OCI-LY7 (cell line): ENCODE data around the gene PLEKHF1. TPM values are rescaled to one million over a fixed set of nuclear protein-coding genes. Genes with fewer than 3 reads are reported as not detected.

Experiments used
- BruUV-seq: library from RNA; stranded (reverse); fragments of 400-500 nt; replicated peaks from 2 replicates; lab custom pipeline; 2021; lab: Mats Ljungman, UMichigan
- CTCF ChIA-PET: fragments of 300-600 bp; sonication (Branson Sonifier 250); formaldehyde crosslinking; loops from one replicate; lab custom pipeline; 2022; ENCODE audit warnings: antibody characterized with exemption; ENCODE audit not compliant: unreplicated experiment; lab: Charles Lee
- POLR2A ChIA-PET: fragments of 300-600 bp; sonication (Branson Sonifier 250); formaldehyde crosslinking; loops from one replicate; lab custom pipeline; 2022; ENCODE audit warnings: antibody characterized with exemption; lab: Charles Lee
- DNase-seq: peaks from one replicate; pipeline ENCODE4 v3.0.0-alpha.2; 2015; ENCODE audit warnings: low spot score
- H2AFZ ChIP-seq: fragments of 200-600 bp; sonication (generic), shearing (Covaris generic); 2 replicates; pipeline ENCODE4 v1.6.1; 2014; ENCODE audit warnings: mild to moderate bottlenecking, antibody characterized with exemption, low read length, moderate library complexity
- H3K27ac ChIP-seq: fragments of 200-600 bp; sonication (generic); 2 replicates; pipeline ENCODE4 v1.5.1; 2014; ENCODE audit warnings: mixed run types, low read depth, mild to moderate bottlenecking, moderate library complexity, low read length, inconsistent platforms; ENCODE audit not compliant: poor library complexity, severe bottlenecking
- H3K36me3 ChIP-seq: fragments of 200-600 bp; sonication (generic); 2 replicates; pipeline ENCODE4 v1.6.1; 2014; ENCODE audit warnings: mild to moderate bottlenecking, antibody characterized with exemption, low read length, moderate library complexity, mixed read lengths; ENCODE audit not compliant: insufficient read depth
- H3K4me1 ChIP-seq: fragments of 200-600 bp; sonication (generic); 2 replicates; pipeline ENCODE4 v1.5.1; 2014; ENCODE audit warnings: mild to moderate bottlenecking, low read length; ENCODE audit not compliant: insufficient read depth, poor library complexity, severe bottlenecking
- H3K4me2 ChIP-seq: fragments of 200-600 bp; sonication (generic); 2 replicates; pipeline ENCODE4 v1.6.1; 2014; ENCODE audit warnings: mild to moderate bottlenecking, low read length
- H3K4me3 ChIP-seq: fragments of 200-600 bp; sonication (generic); 2 replicates; pipeline ENCODE4 v1.5.1; 2014; ENCODE audit warnings: mild to moderate bottlenecking, low read depth, low read length; ENCODE audit not compliant: poor library complexity, severe bottlenecking
- H3K79me2 ChIP-seq: fragments of 200-600 bp; sonication (generic); 2 replicates; pipeline ENCODE4 v1.6.1; 2016; ENCODE audit warnings: low read depth, mild to moderate bottlenecking, low read length, moderate library complexity, mixed read lengths; ENCODE audit not compliant: insufficient read depth
- H3K9me2 ChIP-seq: fragments of 200-600 bp; sonication (generic); 2 replicates; pipeline ENCODE4 v1.6.1; 2016; ENCODE audit warnings: mild to moderate bottlenecking, low read length, mixed read lengths; ENCODE audit not compliant: insufficient read depth
- H3K9me3 ChIP-seq: fragments of 200-600 bp; sonication (generic); 2 replicates; pipeline ENCODE4 v1.6.1; 2014; ENCODE audit warnings: mild to moderate bottlenecking, mixed run types, low read length, mixed read lengths
- H4K20me1 ChIP-seq: fragments of 200-600 bp; sonication (generic); 2 replicates; pipeline ENCODE4 v1.6.1; 2014; ENCODE audit warnings: mild to moderate bottlenecking, antibody characterized with exemption, low read length, moderate library complexity, mixed read lengths; ENCODE audit not compliant: insufficient read depth
- EZH2phosphoT487 ChIP-seq: fragments of 200-600 bp; sonication (generic); IDR thresholded peaks from 2 replicates; pipeline ENCODE4 v1.6.1; 2018; ENCODE audit warnings: low read depth, borderline replicate concordance, mild to moderate bottlenecking, mixed run types, antibody characterized with exemption, low read length, moderate library complexity, mixed read lengths
- intact Hi-C: fragments of 100-400 bp; cut with micrococcal nuclease; formaldehyde crosslinking; loops from one replicate; pipeline ENCODE4 v1.10.0; 2022; ENCODE audit not compliant: unreplicated experiment
- total RNA-seq, 2 experiments: library from RNA; depleted of rRNA in 1 of 2; stranded (reverse); fragments of >200 nt in 1 of 2; shearing (Covaris generic) in 1 of 2; gene quantifications; 2 replicates each; pipeline ENCODE4 v1.2.3, GENCODE V29; 2014 to 2022
- TF ChIP-seq, protein P1 (sequence below): fragments of 200-600 bp; sonication (generic); conservative IDR thresholded peaks from 2 replicates; pipeline ENCODE4 v1.5.1; 2014; ENCODE audit warnings: mild to moderate bottlenecking, antibody characterized with exemption, low read length, moderate library complexity, mixed read lengths

PLEKHF1 gene
- total RNA-seq, 2 experiments from 2014 or later: 5.0 to 7.0 TPM

DNA sequence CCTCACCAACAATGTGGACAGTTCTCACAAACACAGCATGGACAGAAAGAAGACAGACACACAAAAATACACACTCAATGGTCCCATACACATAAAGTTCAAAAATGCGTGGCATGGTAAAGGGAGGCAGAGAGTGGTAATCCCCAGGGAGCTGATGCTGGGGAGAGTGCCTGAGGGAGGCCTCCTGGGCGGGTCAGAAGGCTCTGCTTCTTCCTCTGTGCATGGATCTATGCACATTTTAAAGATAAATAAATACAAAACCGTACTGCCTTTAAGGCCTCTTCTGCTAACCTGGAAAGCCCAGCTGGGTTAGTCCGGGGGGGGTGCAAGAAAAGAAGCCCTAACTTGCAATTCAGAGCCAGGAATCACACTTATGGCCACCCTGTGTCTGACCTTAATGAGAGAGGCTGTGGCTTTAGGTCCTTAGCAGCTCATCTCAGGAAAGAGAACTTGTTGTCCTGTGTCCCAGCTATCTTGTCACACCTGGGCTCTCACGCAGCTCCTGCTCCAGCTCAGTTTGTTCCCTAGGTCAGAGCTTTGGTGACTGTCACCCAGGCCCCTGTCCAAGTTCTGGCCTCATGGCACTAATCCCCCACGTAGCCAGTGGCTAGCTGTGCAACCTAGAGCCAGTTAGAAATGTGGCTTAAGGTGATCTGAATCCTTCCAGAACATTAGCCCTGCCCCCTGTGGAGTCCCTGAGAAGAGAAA, 30.7 kb upstream of the PLEKHF1 start:
- H3K4me1 ChIP-seq: peaks cover 8% of the 10 kb centered on the region
- TF ChIP-seq, protein P1, sequence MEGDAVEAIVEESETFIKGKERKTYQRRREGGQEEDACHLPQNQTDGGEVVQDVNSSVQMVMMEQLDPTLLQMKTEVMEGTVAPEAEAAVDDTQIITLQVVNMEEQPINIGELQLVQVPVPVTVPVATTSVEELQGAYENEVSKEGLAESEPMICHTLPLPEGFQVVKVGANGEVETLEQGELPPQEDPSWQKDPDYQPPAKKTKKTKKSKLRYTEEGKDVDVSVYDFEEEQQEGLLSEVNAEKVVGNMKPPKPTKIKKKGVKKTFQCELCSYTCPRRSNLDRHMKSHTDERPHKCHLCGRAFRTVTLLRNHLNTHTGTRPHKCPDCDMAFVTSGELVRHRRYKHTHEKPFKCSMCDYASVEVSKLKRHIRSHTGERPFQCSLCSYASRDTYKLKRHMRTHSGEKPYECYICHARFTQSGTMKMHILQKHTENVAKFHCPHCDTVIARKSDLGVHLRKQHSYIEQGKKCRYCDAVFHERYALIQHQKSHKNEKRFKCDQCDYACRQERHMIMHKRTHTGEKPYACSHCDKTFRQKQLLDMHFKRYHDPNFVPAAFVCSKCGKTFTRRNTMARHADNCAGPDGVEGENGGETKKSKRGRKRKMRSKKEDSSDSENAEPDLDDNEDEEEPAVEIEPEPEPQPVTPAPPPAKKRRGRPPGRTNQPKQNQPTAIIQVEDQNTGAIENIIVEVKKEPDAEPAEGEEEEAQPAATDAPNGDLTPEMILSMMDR: no peak
- no peak for TF ChIP-seq EZH2phosphoT487
- CTCF ChIA-PET: no interaction called here
- H3K9me3 ChIP-seq: 0 out of 2 replicates have a peak, but pooled peaks cover 3% of the 10 kb centered on the region
- no peak overlapping the region for H2AFZ ChIP-seq
- H3K27ac ChIP-seq: no peak overlapping the region
- no peaks in the 10 kb centered on the region for H3K9me2 ChIP-seq
- H3K4me3 ChIP-seq: no peak overlapping the region
- no TSS peak for BruUV-seq
- H3K4me2 ChIP-seq: no peak overlapping the region
- H3K36me3 ChIP-seq: no peaks in the 10 kb centered on the region
- no peaks in the 10 kb centered on the region for H4K20me1 ChIP-seq
- intact Hi-C loops: no loop called here
- POLR2A ChIA-PET: no interaction called here
- no peak for DNase-seq
- no peaks in the 10 kb centered on the region for H3K79me2 ChIP-seq

DNA sequence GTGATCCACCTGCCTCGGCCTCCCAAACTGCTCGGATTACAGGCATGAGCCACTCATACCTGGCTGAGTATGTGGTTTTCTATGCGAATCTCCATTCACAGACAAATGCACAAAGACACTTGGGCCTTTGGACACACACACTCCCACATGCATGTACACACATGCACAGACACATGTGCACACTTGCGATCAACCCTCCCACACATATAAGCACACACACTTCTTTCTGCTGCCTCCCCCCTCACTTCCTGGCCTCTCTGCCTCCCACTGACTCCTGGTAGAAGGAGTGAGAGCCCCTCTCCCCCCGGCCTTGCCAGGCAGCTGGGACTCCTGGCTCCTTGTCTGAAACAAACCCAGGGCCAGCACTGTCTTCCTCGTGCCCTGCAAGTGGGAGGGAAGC, 29.3 kb upstream of the PLEKHF1 start:
- Histone ChIP-seq H3K4me2 (no peak overlapping the region), H4K20me1 (no peaks in the 10 kb centered on the region), H3K9me3 (0 out of 2 replicates have a peak, but pooled peaks cover 3% of the 10 kb centered on the region), H2AFZ (no peak overlapping the region), H3K4me1 (peaks cover 8% of the 10 kb centered on the region), H3K9me2 (no peaks in the 10 kb centered on the region), H3K27ac (no peak overlapping the region), H3K36me3 (no peaks in the 10 kb centered on the region), H3K79me2 (no peaks in the 10 kb centered on the region), H3K4me3 (no peak overlapping the region)
- TF ChIP-seq, protein P1: no peak
- TF ChIP-seq EZH2phosphoT487: no peak
- no peak for DNase-seq
- ChIA-PET CTCF (no interaction called here), POLR2A (interaction anchor here (0.6 kb wide), 1 partner anchor 793 kb away, joined by 3 read pairs; no protein-coding TSS in a partner anchor)
- no TSS peak for BruUV-seq
- intact Hi-C loops: no loop called here
